Neutrophil (primary cell): ENCODE results near the gene FZD2.
"Not testable (repeated sequence)": the region's sequence is repeated elsewhere in the genome, so short reads cannot be mapped to it uniquely, and the experiment has no call there.

ENCODE experiments used
- H3K27ac ChIP-seq: fragments of 200-600 bp; sonication (generic); 2 replicates; pipeline ENCODE4 v1.5.1; 2016; ENCODE audit warnings: mild to moderate bottlenecking, moderate library complexity
- H3K27me3 ChIP-seq: fragments of 200-600 bp; sonication (generic); 2 replicates; pipeline ENCODE4 v1.6.0; 2016; ENCODE audit warnings: mild to moderate bottlenecking
- H3K36me3 ChIP-seq: fragments of 200-600 bp; sonication (generic); 2 replicates; pipeline ENCODE4 v1.5.1; 2017
- H3K4me1 ChIP-seq, 2 experiments: fragments of 200-600 bp in 1 of 2; sonication (generic) in 1 of 2; 1 replicate in 1 of 2; 2 replicates in 1 of 2; pipeline versions ENCODE4 v1.5.1 to v1.6.1; 2013 to 2016; ENCODE audit warnings: low read depth in 1 of 2, low read length in 1 of 2, mild to moderate bottlenecking in 1 of 2, moderate library complexity in 1 of 2; ENCODE audit not compliant: control insufficient read depth in 1 of 2, insufficient read depth in 1 of 2
- H3K4me3 ChIP-seq, 2 experiments: fragments of 200-600 bp in 1 of 2; sonication (generic) in 1 of 2; 1 replicate in 1 of 2; 2 replicates in 1 of 2; pipeline ENCODE4 v1.5.1; 2013 to 2016; ENCODE audit warnings: low read depth in 1 of 2, low read length in 1 of 2, mild to moderate bottlenecking in 1 of 2, moderate library complexity in 1 of 2
- H3K9me3 ChIP-seq: fragments of 200-600 bp; sonication (generic); 2 replicates; pipeline ENCODE4 v1.5.1; 2016
- TF ChIP-seq, protein P1 (sequence below): fragments of 200-600 bp; sonication (generic); IDR thresholded peaks from 2 replicates; pipeline ENCODE4 v1.5.1; 2016; ENCODE audit warnings: antibody characterized with exemption

The FZD2 gene

DNA sequence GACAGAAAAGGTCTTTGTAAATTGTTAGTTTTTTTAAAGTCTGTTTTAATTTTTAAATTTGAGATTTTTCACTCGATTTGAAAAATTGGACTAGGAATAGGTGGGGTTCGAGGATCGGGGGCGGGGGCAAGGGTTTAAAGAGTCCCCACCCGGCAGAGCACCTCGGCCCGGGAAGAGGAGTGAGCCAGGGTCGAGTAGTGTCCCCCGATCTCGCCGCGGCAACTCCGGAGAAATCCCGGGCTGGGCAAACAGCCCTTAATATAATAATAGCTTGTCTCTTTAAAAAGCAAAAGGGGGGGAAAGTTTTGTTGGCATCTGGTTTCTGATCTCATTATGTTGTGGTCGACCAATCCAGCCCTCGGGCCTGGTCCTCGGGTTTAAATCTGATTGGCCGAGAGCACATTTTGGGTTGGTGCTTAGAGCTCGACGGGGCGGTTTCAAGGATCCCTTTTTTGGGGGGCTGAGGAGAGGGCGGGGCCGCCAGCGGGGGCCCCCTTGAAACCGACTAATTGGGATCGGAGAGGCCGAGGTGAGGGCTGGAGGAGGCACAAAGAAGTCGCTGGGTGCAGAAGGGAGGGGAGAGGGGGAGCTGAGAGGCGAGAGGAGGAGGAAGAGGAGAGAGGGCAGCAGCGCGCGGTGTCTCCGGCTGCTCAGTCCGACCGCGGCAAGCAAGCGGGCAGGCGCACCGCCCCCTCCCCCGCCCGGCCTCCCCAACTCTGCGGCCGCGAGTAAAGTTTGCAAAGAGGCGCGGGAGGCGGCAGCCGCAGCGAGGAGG lies at the start of gene FZD2:
TSS of gene FZD2 (plus strand) at position 653 of the 775 bp plus-strand sequence. CDS start 205 bp downstream, outside the sequence.
- TF ChIP-seq, protein P1, sequence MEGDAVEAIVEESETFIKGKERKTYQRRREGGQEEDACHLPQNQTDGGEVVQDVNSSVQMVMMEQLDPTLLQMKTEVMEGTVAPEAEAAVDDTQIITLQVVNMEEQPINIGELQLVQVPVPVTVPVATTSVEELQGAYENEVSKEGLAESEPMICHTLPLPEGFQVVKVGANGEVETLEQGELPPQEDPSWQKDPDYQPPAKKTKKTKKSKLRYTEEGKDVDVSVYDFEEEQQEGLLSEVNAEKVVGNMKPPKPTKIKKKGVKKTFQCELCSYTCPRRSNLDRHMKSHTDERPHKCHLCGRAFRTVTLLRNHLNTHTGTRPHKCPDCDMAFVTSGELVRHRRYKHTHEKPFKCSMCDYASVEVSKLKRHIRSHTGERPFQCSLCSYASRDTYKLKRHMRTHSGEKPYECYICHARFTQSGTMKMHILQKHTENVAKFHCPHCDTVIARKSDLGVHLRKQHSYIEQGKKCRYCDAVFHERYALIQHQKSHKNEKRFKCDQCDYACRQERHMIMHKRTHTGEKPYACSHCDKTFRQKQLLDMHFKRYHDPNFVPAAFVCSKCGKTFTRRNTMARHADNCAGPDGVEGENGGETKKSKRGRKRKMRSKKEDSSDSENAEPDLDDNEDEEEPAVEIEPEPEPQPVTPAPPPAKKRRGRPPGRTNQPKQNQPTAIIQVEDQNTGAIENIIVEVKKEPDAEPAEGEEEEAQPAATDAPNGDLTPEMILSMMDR: no peak
- peaks cover 14 to 19% of the 10 kb centered on the region in 2 experiments for H3K4me1 ChIP-seq
- peak within 1 kb of the TSS; percentile 29 to 34 for H3K4me3 ChIP-seq
- no peaks in the 10 kb centered on the region for H3K9me3 ChIP-seq
- no peak within 1 kb of the TSS for H3K27ac ChIP-seq
- H3K27me3 ChIP-seq: peaks cover 95% of the 10 kb centered on the region
- no peaks in the 10 kb centered on the region for H3K36me3 ChIP-seq

GRCh38 chr17:44511241-44512134 lies 45.8 kb upstream of the FZD2 start:
- not testable (repeated sequence) for H3K27ac ChIP-seq, H3K36me3 ChIP-seq, H3K9me3 ChIP-seq, H3K4me1 ChIP-seq, H3K4me3 ChIP-seq
- peaks cover 14% of the 10 kb centered on the region for H3K27me3 ChIP-seq

DNA sequence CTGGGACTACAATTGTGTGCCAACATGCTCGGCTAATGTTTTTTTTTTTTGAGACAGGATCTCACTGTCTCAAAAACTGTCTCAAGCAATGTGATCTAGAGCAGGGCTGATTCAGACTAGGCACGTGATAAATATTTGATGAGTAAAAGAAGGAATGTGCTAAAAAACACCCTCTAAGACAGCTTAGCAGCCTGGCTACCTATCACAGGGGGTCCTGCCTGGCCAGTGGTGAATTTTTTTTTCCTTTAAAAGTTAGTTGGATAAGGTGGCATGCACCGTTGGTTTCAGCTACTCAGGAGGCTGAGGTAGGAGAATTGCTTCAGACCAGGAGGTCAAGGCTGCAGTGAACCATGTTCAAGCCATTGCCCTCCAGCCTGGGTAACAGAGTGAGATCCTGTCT lies 39.3 kb upstream of the FZD2 start:
- H3K4me3 ChIP-seq: no peak overlapping the region
- H3K27me3 ChIP-seq: peaks cover 32% of the 10 kb centered on the region
- TF ChIP-seq, protein P1: no peak
- H3K27ac ChIP-seq: no peak overlapping the region
- no peaks in the 10 kb centered on the region for H3K9me3 ChIP-seq
- H3K36me3 ChIP-seq: no peaks in the 10 kb centered on the region
- H3K4me1 ChIP-seq: no peaks in the 10 kb centered on the region

- Histone ChIP-seq H3K9me3 (no peaks in the 10 kb centered on the region), H3K27ac (no peak overlapping the region), H3K27me3 (peaks cover 23% of the 10 kb centered on the region), H3K4me3 (no peak overlapping the region), H3K36me3 (no peaks in the 10 kb centered on the region), H3K4me1 (no peaks in the 10 kb centered on the region)
- TF ChIP-seq, protein P1: no peak
Observed at GRCh38 chr17:44522883-44523671, 34.2 kb upstream of the FZD2 start.

DNA sequence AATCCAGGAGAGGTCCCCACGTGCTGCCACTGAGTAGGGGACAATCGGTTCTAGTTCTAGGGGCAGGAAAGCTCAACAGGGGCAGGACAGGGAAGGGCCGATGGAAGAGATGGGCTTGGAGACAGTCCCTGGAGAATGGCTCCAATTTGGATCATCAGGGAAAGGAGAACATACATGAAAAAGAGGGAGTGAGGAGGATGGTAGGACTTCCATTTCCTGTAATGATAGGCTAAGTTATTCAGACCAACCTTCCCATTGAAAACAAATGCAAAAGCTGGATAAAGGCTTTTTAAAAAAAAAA lies 33.7 kb upstream of the FZD2 start:
- TF ChIP-seq, protein P1: no peak
- no peaks in the 10 kb centered on the region for H3K4me1 ChIP-seq
- H3K27ac ChIP-seq: no peak overlapping the region
- H3K27me3 ChIP-seq: peaks cover 18% of the 10 kb centered on the region
- no peaks in the 10 kb centered on the region for H3K36me3 ChIP-seq
- no peak overlapping the region for H3K4me3 ChIP-seq
- H3K9me3 ChIP-seq: no peaks in the 10 kb centered on the region
